H4 (cell line): ENCODE measurements around the gene MFGE8. TPM values are rescaled to one million over a fixed set of nuclear protein-coding genes. Genes with fewer than 3 reads are reported as not detected.

Experiments
- DNase-seq: peaks from one replicate; pipeline ENCODE4 v3.0.0-alpha.2; 2015; ENCODE audit warnings: low spot score
- total RNA-seq: library from RNA; depleted of rRNA; stranded (reverse); fragments of >200 nt; shearing (Covaris generic); gene quantifications from 2 replicates; pipeline ENCODE4 v1.2.3, GENCODE V29; 2014; rRNA removed

The MFGE8 gene
- total RNA-seq, 1 experiment from 2014 or later, result 40.0 TPM

GRCh38 chr15:88872106-88872505 lies 41.1 kb downstream of the MFGE8 start:
- no peak for DNase-seq

GRCh38 chr15:88871313-88871712 lies 41.9 kb downstream of the MFGE8 start:
- no peak for DNase-seq

GRCh38 chr15:88866295-88866881 lies 46.8 kb downstream of the MFGE8 start:
- no peak for DNase-seq

GRCh38 chr15:88865498-88866099 lies 47.6 kb downstream of the MFGE8 start:
- no peak for DNase-seq

- no peak for DNase-seq
These were observed 48.2 kb downstream of the MFGE8 start for GRCh38 chr15:88864861-88865497.

GRCh38 chr15:88863412-88863811 lies 49.8 kb downstream of the MFGE8 start:
- DNase-seq, result no peak

GRCh38 chr15:88860212-88860611 lies 53.0 kb downstream of the MFGE8 start:
- no peak for DNase-seq

- DNase-seq, result no peak
These were observed 53.6 kb downstream of the MFGE8 start for GRCh38 chr15:88859550-88859949.

GRCh38 chr15:88858934-88859333 lies 54.2 kb downstream of the MFGE8 start:
- no peak for DNase-seq

GRCh38 chr15:88852476-88852875 lies 60.7 kb downstream of the MFGE8 start:
- no peak for DNase-seq

GRCh38 chr15:88849376-88850072 lies 63.7 kb downstream of the MFGE8 start:
- DNase-seq, result no peak

Other genes starting within 250 kb of the MFGE8 start
- 0.02 TPM in 1 of 2 replicates, not detected in the other for gene ACAN, start 109.9 kb downstream of the MFGE8 start, total RNA-seq
- 10.9 and 12.6 TPM in 2 replicates for gene HAPLN3, start 17.8 kb downstream of the MFGE8 start, total RNA-seq
- 15.2 and 19.0 TPM in 2 replicates for gene ABHD2, start 175.1 kb upstream of the MFGE8 start, total RNA-seq